NCI-H82 treated with DMSO at 0.1 percent for 48 hours (cell line): Measurements from ENCODE around the gene CMIP.

Experiments used
- DNase-seq: peaks from one replicate; lab custom pipeline; 2025; ENCODE audit not compliant: unreplicated experiment; lab: John Stamatoyannopoulos, UW

Gene CMIP

GRCh38 chr16:81617021-81617346 lies 172.4 kb downstream of the CMIP start:
- DNase-seq = no peak

GRCh38 chr16:81618187-81618586 lies 173.6 kb downstream of the CMIP start:
- no peak for DNase-seq

- no peak for DNase-seq
Measured at GRCh38 chr16:81618661-81619060, 174.1 kb downstream of the CMIP start.

- DNase-seq = no peak
Measured at GRCh38 chr16:81620029-81620428, 175.4 kb downstream of the CMIP start.

GRCh38 chr16:81620796-81621195 lies 176.2 kb downstream of the CMIP start:
- no peak for DNase-seq

GRCh38 chr16:81621496-81621895 lies 176.9 kb downstream of the CMIP start:
- no peak for DNase-seq

- DNase-seq = no peak
Measured at GRCh38 chr16:81623365-81624102, 178.9 kb downstream of the CMIP start.

- no peak for DNase-seq
Measured at GRCh38 chr16:81624403-81624759, 179.8 kb downstream of the CMIP start.

- DNase-seq = no peak
Measured at GRCh38 chr16:81624760-81625543, 180.3 kb downstream of the CMIP start.

- no peak for DNase-seq
Measured at GRCh38 chr16:81625544-81626153, 181.0 kb downstream of the CMIP start.

GRCh38 chr16:81626181-81626674 lies 181.6 kb downstream of the CMIP start:
- no peak for DNase-seq

GRCh38 chr16:81627024-81627423 lies 182.4 kb downstream of the CMIP start:
- no peak for DNase-seq

GRCh38 chr16:81627729-81628244 lies 183.2 kb downstream of the CMIP start:
- no peak for DNase-seq

GRCh38 chr16:81629034-81629802 lies 184.6 kb downstream of the CMIP start:
- DNase-seq = no peak

- DNase-seq = no peak
Measured at GRCh38 chr16:81629896-81630634, 185.5 kb downstream of the CMIP start.

- DNase-seq = peak; percentile 86
Measured at GRCh38 chr16:81630635-81631031, 186.0 kb downstream of the CMIP start.

GRCh38 chr16:81632392-81633146 lies 188.0 kb downstream of the CMIP start:
- no peak for DNase-seq

- DNase-seq = no peak
Measured at GRCh38 chr16:81633147-81633619, 188.6 kb downstream of the CMIP start.

GRCh38 chr16:81633680-81634379 lies 189.2 kb downstream of the CMIP start:
- no peak for DNase-seq
